HG03342 (cell line): ENCODE results near the gene MYRFL.
"Not testable (repeated sequence)": the region's sequence is repeated elsewhere in the genome, so short reads cannot be mapped to it uniquely, and the experiment has no call there.

Experiments used
- ATAC-seq: cut with Tn5 transposase; IDR thresholded peaks from one replicate; pipeline ENCODE4 v1.9.1; 2021; ENCODE audit warnings: mild to moderate bottlenecking, moderate library complexity; ENCODE audit not compliant: unreplicated experiment

The MYRFL gene

GRCh38 chr12:69840727-69841126, 15.7 kb downstream of the MYRFL start:
- ATAC-seq = no peak

DNA sequence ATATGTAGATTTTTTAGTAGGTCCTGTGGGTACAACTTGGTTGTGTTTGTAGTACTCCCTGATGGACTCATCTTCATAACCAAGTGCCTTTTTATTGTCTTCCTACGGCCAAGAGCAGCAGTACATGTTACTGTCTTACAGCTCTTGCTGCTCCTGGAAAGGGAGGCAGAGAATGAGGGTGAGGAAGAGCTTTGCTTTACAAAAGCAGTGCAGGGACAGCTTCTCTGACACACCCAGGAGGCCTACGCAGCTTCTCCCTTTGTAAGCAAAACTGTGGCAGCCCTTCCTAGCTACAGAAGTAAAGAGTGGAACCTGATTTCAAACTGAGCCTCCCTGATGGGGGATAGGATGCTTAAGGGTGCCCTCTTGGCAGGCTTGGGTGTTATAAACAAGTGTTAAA, 18.6 kb downstream of the MYRFL start:
- ATAC-seq = no peak

- ATAC-seq = no peak
Observed at GRCh38 chr12:69844416-69844815, 19.4 kb downstream of the MYRFL start.

GRCh38 chr12:69844836-69845235, 19.8 kb downstream of the MYRFL start:
- no peak for ATAC-seq

DNA sequence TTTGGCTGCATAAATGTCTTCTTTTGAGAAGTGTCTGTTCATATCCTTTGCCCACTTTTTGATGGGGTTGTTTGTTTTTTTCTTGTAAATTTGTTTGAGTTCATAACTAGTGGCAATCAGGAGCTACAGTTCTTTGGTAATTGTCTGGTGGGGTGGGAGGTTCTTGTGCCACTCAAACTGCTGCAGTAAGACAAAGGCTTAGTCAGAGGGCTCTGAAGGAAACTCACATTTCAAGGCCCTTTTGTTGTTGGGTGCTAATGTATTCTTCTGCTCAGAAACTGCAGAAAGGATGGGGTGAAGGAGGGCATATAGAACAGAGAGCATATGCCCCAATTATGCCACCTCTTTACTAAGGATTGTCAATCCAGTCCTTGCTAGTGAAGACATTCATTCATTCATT, 21.9 kb downstream of the MYRFL start:
- no peak for ATAC-seq

DNA sequence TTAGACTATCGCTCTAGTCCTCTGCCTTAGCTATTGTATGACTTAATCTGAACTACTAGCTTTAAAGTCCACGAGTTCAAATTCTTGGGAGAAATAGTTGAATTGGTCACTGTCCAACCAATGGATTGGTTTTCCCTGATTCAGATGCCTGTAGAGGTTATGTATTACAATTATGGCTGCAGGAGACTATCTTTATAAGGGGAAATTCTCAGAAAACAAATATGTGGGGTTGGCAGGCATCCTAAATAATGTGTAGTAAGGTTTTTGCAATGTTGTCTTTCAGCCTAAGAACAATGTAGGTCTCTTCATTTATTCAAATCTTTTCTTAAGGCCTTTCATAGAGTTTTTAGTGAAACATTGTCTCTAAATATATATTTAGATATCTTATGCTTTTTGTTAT, 26.9 kb downstream of the MYRFL start:
- no peak for ATAC-seq

DNA sequence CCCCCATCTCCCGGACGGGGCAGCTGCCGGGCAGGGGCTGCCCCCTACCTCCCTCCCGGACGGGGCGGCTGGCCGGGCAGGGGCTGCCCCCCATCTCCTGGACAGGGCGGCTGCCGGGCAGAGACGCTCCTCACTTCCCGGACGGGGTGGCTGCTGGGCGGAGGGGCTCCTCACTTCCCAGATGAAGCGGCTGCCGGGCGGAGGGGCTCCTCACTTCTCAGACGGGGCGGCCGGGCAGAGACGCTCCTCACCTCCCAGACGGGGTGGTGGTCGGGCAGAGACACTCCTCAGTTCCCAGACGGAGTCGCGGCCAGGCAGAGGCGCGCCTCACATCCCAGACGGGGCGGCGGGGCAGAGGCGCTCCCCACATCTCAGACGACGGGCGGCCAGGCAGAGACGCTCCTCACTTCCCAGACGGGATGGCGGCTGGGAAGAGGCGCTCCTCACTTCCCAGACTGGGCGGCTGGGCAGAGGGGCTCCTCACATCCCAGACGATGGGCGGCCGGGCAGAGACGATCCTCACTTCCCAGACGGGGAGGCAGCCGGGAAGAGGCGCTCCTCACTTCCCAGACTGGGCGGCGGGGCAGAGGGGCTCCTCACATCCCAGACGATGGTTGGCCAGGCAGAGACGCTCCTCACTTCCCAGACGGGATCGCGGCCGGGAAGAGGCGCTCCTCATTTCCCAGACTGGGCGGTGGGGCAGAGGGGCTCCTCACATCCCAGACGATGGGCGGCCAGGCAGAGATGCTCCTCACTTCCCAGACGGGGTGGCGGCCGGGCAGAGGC, 28.3 kb downstream of the MYRFL start:
- ATAC-seq = not testable (repeated sequence)

- ATAC-seq = no peak
Observed at GRCh38 chr12:69866698-69867097, 41.7 kb downstream of the MYRFL start.

DNA sequence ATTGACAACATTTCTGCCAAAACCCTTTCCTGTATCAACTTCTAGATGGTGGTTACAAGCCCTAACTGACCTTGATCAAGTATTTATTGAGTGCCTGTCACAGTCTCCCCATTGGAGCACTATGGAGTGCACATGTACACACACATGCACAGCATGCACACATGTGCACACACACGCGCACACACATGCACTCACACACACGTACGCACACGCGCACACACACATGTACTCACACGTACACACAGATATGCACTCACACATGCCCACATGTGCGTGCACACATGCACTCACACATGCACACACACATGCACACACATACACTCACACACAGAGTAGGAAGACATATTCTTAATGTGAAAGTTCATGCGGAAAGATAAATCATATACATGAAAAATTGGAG, 43.7 kb downstream of the MYRFL start:
- no peak for ATAC-seq

- no peak for ATAC-seq
Observed at GRCh38 chr12:69872804-69873203, 47.8 kb downstream of the MYRFL start.

- ATAC-seq = no peak
Observed at GRCh38 chr12:69873429-69873828, 48.4 kb downstream of the MYRFL start.

DNA sequence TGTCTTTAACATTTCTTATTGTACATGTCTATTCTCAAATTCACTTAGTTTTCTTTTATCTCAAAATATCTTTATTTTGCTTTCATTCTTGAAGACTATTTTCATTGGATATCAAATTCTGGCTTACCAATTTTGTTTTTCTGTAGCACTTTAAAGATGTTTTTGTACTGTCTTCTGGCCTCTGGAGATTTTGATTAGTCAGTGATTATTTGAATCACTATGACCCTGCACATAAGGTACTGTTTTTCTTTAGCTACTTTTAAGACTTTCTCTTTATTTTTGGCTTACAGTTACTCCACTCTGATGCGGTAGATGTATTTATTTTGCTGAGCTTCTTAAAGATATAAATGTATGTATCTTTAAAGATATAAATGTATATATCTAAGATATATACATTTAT, 49.6 kb downstream of the MYRFL start:
- no peak for ATAC-seq

DNA sequence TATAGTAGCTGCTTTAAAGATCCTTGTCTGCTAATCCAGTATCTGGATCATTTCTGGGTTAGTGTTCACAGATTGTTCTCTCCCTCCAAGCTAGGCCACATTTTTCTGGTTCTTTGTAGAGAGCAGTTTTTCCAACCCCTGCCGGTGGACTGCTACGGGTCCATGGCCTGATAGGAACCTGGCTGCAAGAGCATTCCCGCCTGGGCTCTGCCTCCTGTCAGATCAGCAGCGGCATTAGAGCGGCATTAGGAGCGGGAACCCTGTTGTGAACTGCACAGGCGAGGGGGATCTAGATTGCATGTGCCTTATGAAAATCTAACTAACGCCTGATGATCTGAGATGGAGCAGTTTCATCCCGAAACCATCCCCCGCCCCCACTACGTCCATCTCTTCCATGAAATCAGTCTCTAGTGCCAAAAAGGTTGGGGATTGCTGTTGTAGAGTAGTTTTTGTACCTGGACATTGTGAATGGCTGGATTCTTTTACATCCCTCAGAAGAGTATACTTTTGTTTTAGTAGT, 50.4 kb downstream of the MYRFL start:
- ATAC-seq = no peak

GRCh38 chr12:69879007-69879960, 54.3 kb downstream of the MYRFL start:
- ATAC-seq = peak; percentile 95

GRCh38 chr12:69880571-69880970, 55.5 kb downstream of the MYRFL start:
- no peak for ATAC-seq

DNA sequence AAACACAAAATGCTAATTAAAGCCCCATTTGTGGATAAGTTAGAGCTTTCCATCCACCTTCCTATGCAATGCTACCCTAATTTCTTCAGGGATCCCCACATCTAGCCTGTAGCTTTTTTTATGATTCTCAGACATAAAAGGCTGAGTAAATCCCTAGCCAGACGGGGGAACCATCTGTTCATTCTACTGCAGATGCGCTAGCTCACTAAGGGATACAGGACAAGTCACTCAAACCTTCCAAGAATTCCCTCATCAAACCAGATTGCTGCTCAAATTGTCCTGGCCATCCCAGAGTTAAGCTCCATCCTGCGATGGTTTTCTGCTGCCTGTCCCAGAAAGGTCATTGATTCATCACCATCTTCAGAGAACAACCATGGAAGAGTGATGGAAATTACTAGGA, 56.7 kb downstream of the MYRFL start:
- no peak for ATAC-seq

DNA sequence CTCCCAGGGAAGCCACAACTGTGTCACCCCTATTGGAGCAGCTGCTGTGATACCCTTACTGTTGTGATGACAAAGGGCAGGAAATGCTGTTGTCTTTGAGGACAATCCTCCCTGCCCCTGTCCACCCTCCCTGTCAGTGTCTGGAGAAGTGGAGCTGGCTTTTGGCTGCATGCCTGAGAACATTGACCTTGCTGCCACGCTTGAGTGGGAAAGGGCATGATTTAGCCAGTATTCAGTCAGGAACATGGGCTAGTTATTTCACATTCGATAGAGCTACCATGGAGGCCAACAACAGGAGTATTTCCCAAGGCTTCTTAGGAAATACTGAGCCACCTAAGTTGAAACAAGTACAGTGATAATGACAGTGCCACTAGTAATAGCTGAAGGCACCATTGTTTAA, 59.4 kb downstream of the MYRFL start:
- no peak for ATAC-seq

- ATAC-seq = peak; percentile 58
Observed at GRCh38 chr12:69885658-69886057, 60.6 kb downstream of the MYRFL start.

DNA sequence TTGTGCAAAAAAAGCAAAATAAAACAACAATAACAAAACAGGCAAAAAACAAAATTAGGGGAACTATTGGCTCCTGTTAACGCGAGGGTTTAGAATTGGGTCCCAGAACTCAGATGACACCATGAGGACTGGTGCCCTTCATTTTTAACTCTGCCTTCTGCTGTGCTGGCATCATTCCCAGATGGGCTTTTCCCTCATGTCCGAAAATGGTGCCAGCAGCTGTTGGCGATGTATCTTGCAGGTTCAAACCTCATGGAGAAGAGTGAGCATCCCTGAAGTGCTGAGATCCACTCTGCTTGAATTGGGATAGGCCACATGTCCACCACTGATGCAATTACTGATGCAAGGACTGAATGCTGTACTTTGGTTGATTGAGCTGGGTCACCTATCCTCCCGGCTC, 61.1 kb downstream of the MYRFL start:
- ATAC-seq = no peak

DNA sequence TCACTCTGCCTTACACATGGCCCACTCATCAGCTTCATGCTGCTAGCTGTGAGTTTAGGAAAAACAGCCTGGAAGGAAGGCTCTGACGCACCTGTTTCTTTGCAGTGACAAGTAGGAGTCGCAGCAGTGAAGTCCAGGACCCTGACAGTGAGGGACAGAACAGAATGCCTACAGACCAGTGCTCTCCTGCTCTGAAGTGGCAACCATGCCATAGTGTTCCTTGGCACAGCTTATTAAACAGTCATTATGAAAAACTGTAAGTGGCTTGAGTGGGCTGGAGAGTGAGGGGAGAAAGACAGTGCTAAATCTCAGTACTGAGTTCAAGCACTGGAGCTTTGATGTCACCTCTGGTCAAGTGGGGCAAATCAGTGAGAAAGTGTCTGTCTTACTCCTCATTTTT, 61.7 kb downstream of the MYRFL start:
- ATAC-seq = no peak

GRCh38 chr12:69888901-69889300, 63.9 kb downstream of the MYRFL start:
- ATAC-seq = no peak
